ENCODE data around the gene C19orf12. TPM values are rescaled to one million over a fixed set of nuclear protein-coding genes. Genes with fewer than 3 reads are reported as not detected.

The C19orf12 gene
- total RNA-seq, 1 experiment from 2014 or later: 10.0 TPM

DNA sequence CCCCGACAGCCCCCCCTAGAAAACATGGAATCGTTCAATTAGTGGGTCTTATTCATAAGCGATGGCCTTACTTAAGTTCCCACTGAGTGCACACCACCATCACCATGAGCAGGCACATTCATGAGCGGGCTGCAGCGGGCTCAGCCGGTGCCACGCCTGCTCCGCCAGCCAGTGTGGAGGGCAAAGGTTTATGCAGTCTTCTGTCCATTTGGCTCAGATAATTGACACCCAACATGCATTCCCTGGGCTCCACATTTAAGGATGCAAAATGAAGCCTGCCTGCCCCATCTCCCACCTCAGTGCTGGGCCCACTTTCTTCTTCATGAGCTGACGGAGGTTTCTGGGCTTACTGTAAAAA, 12.1 kb downstream of the C19orf12 start:
- Histone ChIP-seq H3K4me1 (ENCODE audit: control insufficient read depth in 1 of 2, insufficient read depth in 2 of 2, low read length in 2 of 2) (no peaks in the 10 kb centered on the region), H3K27ac (ENCODE audit: low read depth, low read length) (no peak overlapping the region), H3K27me3 (ENCODE audit: insufficient read depth, low read length) (no peaks in the 10 kb centered on the region), H3K4me2 (ENCODE audit: low read length) (no peak overlapping the region), H4K20me1 (ENCODE audit: insufficient read depth) (no peaks in the 10 kb centered on the region), H3K9me2 (ENCODE audit: insufficient read depth) (no peaks in the 10 kb centered on the region), H2AFZ (ENCODE audit: low read depth, low read length, poor library complexity, severe bottlenecking) (no peak overlapping the region), H3K4me3 (replicated peaks in 1 of 2; ENCODE audit: low read depth in 1 of 2, low read length in 2 of 2) (no peak overlapping the region), H3K79me2 (ENCODE audit: insufficient read depth, low read length) (no peaks in the 10 kb centered on the region), H3K9ac (ENCODE audit: low read length) (no peak overlapping the region), H3K9me3 (ENCODE audit: control insufficient read depth in 1 of 2, insufficient read depth in 1 of 2, low read depth in 1 of 2, low read length in 2 of 2) (no peaks in the 10 kb centered on the region), H3K36me3 (ENCODE audit: control insufficient read depth in 1 of 2, insufficient read depth in 2 of 2, low read length in 2 of 2) (no peaks in the 10 kb centered on the region)
- BruUV-seq (replicated peaks): no TSS peak
- no peak for ATAC-seq
- ChIA-PET POLR2A (no interaction called here), CTCF (no interaction called here), RAD21 (ENCODE audit: low non-redundant PET in 1 of 2, low total read pairs in 2 of 2, uncharacterized antibody in 2 of 2, unreplicated experiment in 2 of 2) (no interaction called here)
- intact Hi-C loops (cut with micrococcal nuclease): no loop called here
- DNase-seq (ENCODE audit: low read depth, low spot score): no peak
- no peak for TF ChIP-seq ZFX (IDR thresholded peaks at IDR 0.05)
- TF ChIP-seq POLR2A (IDR thresholded peaks at IDR 0.05; ENCODE audit: borderline replicate concordance, extremely low read depth, insufficient read depth, insufficient read length): no peak
- TF ChIP-seq SP1 (IDR thresholded peaks at IDR 0.05; ENCODE audit: low read depth): no peak
- no peak for TF ChIP-seq FOSL1 (IDR thresholded peaks at IDR 0.05; ENCODE audit: low read depth)
- no peak for TF ChIP-seq JUND (IDR thresholded peaks at IDR 0.05)
- no peak for TF ChIP-seq SIN3A (IDR thresholded peaks at IDR 0.05; ENCODE audit: low read depth)
- TF ChIP-seq EZH2phosphoT487 (IDR thresholded peaks at IDR 0.05; ENCODE audit: borderline replicate concordance): no peak
- no peak for TF ChIP-seq MAX (IDR thresholded peaks at IDR 0.05)
- no peak for TF ChIP-seq ZNF274 (IDR thresholded peaks at IDR 0.05; ENCODE audit: low read depth, low read length)
- TF ChIP-seq CBX3 (IDR thresholded peaks at IDR 0.05; ENCODE audit: low read depth): no peak
- no peak for TF ChIP-seq EGR1 (IDR thresholded peaks at IDR 0.05; ENCODE audit: low read depth)
- TF ChIP-seq ELF1 (IDR thresholded peaks at IDR 0.05; ENCODE audit: borderline replicate concordance, low read depth): no peak
- TF ChIP-seq YY1 (IDR thresholded peaks at IDR 0.05; ENCODE audit: extremely low read depth, insufficient replicate concordance, low read depth, low read length): no peak
- no peak for TF ChIP-seq TCF7L2 (IDR thresholded peaks at IDR 0.05; ENCODE audit: borderline replicate concordance, extremely low read depth, insufficient read depth, insufficient read length)
- TF ChIP-seq POLR2AphosphoS5 (IDR thresholded peaks at IDR 0.05; ENCODE audit: low read depth, low read length): no peak
- no peak for TF ChIP-seq ATF3 (IDR thresholded peaks at IDR 0.05)
- TF ChIP-seq, protein P1, sequence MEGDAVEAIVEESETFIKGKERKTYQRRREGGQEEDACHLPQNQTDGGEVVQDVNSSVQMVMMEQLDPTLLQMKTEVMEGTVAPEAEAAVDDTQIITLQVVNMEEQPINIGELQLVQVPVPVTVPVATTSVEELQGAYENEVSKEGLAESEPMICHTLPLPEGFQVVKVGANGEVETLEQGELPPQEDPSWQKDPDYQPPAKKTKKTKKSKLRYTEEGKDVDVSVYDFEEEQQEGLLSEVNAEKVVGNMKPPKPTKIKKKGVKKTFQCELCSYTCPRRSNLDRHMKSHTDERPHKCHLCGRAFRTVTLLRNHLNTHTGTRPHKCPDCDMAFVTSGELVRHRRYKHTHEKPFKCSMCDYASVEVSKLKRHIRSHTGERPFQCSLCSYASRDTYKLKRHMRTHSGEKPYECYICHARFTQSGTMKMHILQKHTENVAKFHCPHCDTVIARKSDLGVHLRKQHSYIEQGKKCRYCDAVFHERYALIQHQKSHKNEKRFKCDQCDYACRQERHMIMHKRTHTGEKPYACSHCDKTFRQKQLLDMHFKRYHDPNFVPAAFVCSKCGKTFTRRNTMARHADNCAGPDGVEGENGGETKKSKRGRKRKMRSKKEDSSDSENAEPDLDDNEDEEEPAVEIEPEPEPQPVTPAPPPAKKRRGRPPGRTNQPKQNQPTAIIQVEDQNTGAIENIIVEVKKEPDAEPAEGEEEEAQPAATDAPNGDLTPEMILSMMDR (IDR thresholded peaks at IDR 0.05 in 2 of 3, conservative IDR thresholded peaks at IDR 0.05 in 1 of 3; ENCODE audit: borderline replicate concordance in 1 of 3, insufficient read depth in 1 of 3, low read depth in 2 of 3, low read length in 2 of 3): no peak

Measured in HCT116 (cell line).